Uterus (tissue), 4 donors: ENCODE data around the gene LDHD. TPM values are rescaled to one million over a fixed set of nuclear protein-coding genes. Genes with fewer than 3 reads are reported as not detected.

Experiments
- DNase-seq, 2 donors: peaks; one replicate each; pipeline ENCODE4 v3.0.0-alpha.2; 2019 to 2020
- H3K27ac ChIP-seq, 2 donors: fragments of 200-600 bp; sonication (generic); 1 replicate in 1 of 2; 2 replicates in 1 of 2; pipeline ENCODE4 v1.5.1; 2016 to 2018
- H3K27me3 ChIP-seq, 2 donors: fragments of 200-600 bp; sonication (generic); one replicate each; pipeline ENCODE4 v1.5.1; 2018 to 2019; ENCODE audit warnings: control low read depth in 1 of 2
- H3K36me3 ChIP-seq, 2 donors: fragments of 200-600 bp; sonication (generic); one replicate each; pipeline ENCODE4 v1.5.1; 2019; ENCODE audit warnings: control low read depth in 1 of 2
- H3K4me1 ChIP-seq, 2 donors: fragments of 200-600 bp; sonication (generic); one replicate each; pipeline ENCODE4 v1.5.1; 2018 to 2019; ENCODE audit warnings: control low read depth in 1 of 2
- H3K4me3 ChIP-seq, 2 donors: fragments of 200-600 bp; sonication (generic); 1 replicate in 1 of 2; 2 replicates in 1 of 2; pipeline ENCODE4 v1.5.1; 2018 to 2019; ENCODE audit warnings: mild to moderate bottlenecking in 1 of 2
- H3K9me3 ChIP-seq, 2 donors: fragments of 200-600 bp; sonication (generic); one replicate each; pipeline ENCODE4 v1.5.1; 2019; ENCODE audit warnings: control low read depth in 1 of 2
- CTCF ChIP-seq, 4 experiments: fragments of 200-600 bp in 2 of 4; fragments of 450-650 bp in 2 of 4; sonication (generic) in 2 of 4; IDR thresholded peaks; one replicate each; pipeline ENCODE4 v1.5.1; 2016 to 2019; ENCODE audit warnings: antibody characterized with exemption in 4 of 4, mild to moderate bottlenecking in 2 of 4, moderate library complexity in 1 of 4
- POLR2A ChIP-seq, 2 donors: fragments of 450-650 bp; IDR thresholded peaks; one replicate each; pipeline ENCODE4 v1.6.1; 2016; ENCODE audit warnings: antibody characterized with exemption in 2 of 2, mild to moderate bottlenecking in 1 of 2, moderate library complexity in 1 of 2
- intact Hi-C: fragments of 100-400 bp; cut with DNase I; formaldehyde crosslinking; loops from one replicate; pipeline ENCODE4 v1.15.1; 2023; ENCODE audit warnings: low total_unique reads
- total RNA-seq, 4 donors: library from RNA; depleted of rRNA in 3 of 4; stranded (reverse); fragments of >200 nt in 3 of 4; gene quantifications; one replicate each; pipeline versions ENCODE4 v1.1.0 to v1.2.4, GENCODE V29; 2014 to 2023
- donor health status: DM: yes; HTN: yes; CAD: no.

LDHD gene
- total RNA-seq, result 1 to 10 TPM; 1.3 to 5.7 (median 3.3) TPM

GRCh38 chr16:75116081-75116910 lies at the start of gene LDHD:
Gene LDHD (minus strand): TSS chr16:75116780. CDS start chr16:75116720, 60 bp downstream.
- intact Hi-C loops, result no loop called here

GRCh38 chr16:75160386-75160785 lies 43.8 kb upstream of the LDHD start:
- Histone ChIP-seq H3K4me3 (no peak overlapping the region), H3K27me3 (no peaks in the 10 kb centered on the region), H3K36me3 (no peaks in the 10 kb centered on the region), H3K4me1 (no peaks in the 10 kb centered on the region), H3K9me3 (no peaks in the 10 kb centered on the region), H3K27ac (no peak overlapping the region)
- no peak for DNase-seq
- TF ChIP-seq CTCF (IDR thresholded peaks at IDR 0.05), result no peak
- no peak for TF ChIP-seq POLR2A (IDR thresholded peaks at IDR 0.05)
- intact Hi-C loops, result no loop called here

More at GRCh38 chr16:75116081-75116910, at the start of gene LDHD:
- Histone ChIP-seq H3K4me3 (peak within 1 kb of the TSS; percentile 38 to 45), H3K27me3 (no peaks in the 10 kb centered on the region), H3K4me1 (no peaks in the 10 kb centered on the region), H3K27ac (peak within 1 kb of the TSS; percentile 58 to 60), H3K9me3 (no peaks in the 10 kb centered on the region), H3K36me3 (no peaks in the 10 kb centered on the region)
- DNase-seq, result peak; percentile 72 to 82
- TF ChIP-seq CTCF (IDR thresholded peaks at IDR 0.05), result no peak
- TF ChIP-seq POLR2A (IDR thresholded peaks at IDR 0.05), result peak; percentile 14 to 58

- no peak for TF ChIP-seq POLR2A (IDR thresholded peaks at IDR 0.05)
- TF ChIP-seq CTCF (IDR thresholded peaks at IDR 0.05), result no peak
- H3K9me3 ChIP-seq, result no peaks in the 10 kb centered on the region
- intact Hi-C loops, result no loop called here
- H3K4me3 ChIP-seq, result no peak overlapping the region
- H3K27ac ChIP-seq, result no peak overlapping the region
- no peaks in the 10 kb centered on the region for H3K27me3 ChIP-seq
- H3K4me1 ChIP-seq, result no peaks in the 10 kb centered on the region
- no peak for DNase-seq
- H3K36me3 ChIP-seq, result no peaks in the 10 kb centered on the region
These were observed 36.1 kb upstream of the LDHD start for GRCh38 chr16:75152635-75153034.

- Histone ChIP-seq H3K4me1 (no peaks in the 10 kb centered on the region), H3K4me3 (no peak overlapping the region), H3K27ac (no peak overlapping the region), H3K27me3 (no peaks in the 10 kb centered on the region), H3K9me3 (no peaks in the 10 kb centered on the region), H3K36me3 (no peaks in the 10 kb centered on the region)
- TF ChIP-seq POLR2A (IDR thresholded peaks at IDR 0.05), result no peak
- no peak for TF ChIP-seq CTCF (IDR thresholded peaks at IDR 0.05)
- DNase-seq, result no peak
- intact Hi-C loops, result no loop called here
These were observed 35.2 kb upstream of the LDHD start for GRCh38 chr16:75151798-75152197.
